Left forelimb (tissue), 1 donor: Measurements from ENCODE around the gene LTBP4.
"Not testable (repeated sequence)": the region's sequence is repeated elsewhere in the genome, so short reads cannot be mapped to it uniquely, and the experiment has no call there.

Experiments used
- DNase-seq: peaks from one replicate; pipeline ENCODE4 v3.0.0-alpha.2; 2018; ENCODE audit warnings: low spot score

The LTBP4 gene

GRCh38 chr19:40629346-40629745 lies 28.2 kb downstream of the LTBP4 start:
- no peak for DNase-seq

DNA sequence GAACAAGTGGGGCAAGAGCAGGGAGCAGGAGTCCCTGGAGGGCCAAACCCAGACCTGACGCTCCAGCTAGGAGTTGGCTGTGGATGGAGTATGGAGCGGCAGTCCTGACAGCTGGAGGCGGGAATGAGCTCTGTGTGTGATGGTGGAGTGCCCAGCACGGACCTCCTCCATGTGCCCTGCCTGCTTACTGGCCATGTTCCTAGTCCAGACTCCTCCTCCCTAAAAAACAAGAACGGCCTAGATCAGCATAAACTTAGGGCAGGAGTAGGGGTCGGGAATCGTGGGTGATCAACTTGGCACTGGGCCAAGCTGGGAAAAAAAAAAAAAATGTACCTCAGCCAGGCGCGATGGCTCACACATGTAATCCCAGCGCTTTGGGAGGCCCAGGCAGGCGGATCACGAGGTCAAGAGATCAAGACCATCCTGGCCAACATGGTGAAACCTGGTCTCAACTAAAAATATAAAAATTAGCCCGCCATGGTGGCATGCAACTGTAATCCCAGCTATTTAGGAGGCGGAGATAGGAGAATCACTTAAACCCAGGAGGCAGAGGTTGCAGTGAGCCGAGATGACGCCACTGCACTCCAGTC lies 29.5 kb downstream of the LTBP4 start:
- no peak for DNase-seq

DNA sequence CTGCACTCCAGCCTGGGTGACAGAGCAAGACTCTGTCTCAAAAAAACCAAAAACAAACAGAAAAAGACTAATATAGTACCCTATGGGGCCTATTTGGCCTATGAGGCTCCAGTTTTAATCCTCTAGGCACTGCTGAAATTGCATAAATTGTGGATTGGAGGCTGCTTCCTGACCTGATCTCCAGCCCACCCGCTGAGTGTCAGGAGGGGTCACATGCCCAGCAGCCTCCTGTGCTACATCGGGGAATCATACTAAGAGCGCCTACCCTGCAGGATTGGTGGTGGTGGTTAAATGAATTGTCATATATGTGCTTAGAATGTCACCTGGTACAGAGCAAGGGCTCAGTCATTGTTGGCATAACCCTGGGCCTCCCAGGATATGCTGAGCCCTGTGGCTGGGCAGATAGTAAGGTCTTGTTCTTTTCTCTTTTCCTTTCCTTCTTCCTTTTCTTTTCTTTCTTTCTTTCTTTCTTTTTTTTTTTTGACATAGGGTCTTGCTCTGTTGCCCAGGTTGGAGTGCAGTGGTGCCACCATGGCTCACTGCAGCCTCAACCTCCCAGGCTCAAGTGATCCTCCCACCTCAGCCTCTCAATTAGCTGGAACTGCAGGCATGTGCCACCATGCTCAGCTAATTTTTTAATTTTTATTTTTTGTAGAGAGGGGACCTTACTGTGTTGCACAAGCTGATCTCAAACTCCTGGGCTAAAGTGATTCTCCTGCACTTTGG lies 31.3 kb downstream of the LTBP4 start:
- no peak for DNase-seq

DNA sequence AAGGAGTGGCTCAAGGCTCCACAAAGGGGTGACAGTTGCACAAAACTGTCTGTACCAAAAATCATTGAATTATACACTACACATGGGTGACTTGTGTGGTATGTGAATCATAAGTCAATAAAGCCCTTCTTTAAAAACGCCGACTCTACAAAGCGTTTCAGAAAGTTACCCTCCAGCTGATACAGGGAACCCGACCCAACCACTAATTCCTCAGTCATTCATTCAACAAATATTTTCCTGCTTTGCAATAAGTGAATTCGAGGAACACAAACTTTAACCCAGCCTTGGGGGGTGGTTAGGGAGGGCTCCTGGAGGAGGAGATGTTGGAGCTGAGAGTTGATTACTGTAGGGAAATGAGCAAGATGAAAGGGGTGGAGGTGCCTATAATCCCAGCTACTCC lies 32.0 kb downstream of the LTBP4 start:
- DNase-seq = no peak

DNA sequence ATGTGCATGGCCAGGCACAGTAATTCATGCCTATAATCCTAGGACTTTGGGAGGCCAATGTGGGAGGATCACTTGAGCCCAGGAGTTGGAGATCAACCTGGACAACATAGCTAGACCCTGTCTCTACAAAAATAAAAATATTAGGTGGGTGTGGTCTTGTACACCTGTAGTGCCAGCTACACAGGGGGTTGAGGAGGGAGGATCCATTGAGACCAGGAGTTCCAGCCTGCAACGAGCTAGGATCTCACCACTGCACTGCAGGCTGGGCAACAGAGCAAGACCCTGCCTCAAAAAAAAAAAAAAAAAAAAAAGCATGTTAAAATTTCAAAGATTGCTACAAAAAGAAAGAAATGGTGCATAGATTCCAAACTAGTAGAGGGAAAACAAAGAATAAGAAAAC lies 37.2 kb downstream of the LTBP4 start:
- no peak for DNase-seq

DNA sequence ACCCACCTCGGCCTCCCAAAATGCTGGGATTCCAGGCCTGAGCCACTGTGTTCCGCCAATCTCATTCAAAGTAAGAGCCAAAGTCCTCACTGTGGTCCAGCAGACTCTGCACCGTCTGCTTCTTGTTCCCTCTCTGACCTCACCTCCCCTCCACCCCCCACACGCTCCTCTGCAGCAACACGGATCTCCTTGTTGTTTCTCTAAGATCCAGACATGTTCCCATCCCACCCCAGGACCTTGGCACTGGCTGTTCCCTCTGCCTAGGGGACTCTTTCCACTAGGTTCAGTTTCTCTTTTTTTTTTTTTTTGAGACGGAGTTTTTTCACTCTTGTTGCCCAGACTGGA lies 38.4 kb downstream of the LTBP4 start:
- no peak for DNase-seq

DNA sequence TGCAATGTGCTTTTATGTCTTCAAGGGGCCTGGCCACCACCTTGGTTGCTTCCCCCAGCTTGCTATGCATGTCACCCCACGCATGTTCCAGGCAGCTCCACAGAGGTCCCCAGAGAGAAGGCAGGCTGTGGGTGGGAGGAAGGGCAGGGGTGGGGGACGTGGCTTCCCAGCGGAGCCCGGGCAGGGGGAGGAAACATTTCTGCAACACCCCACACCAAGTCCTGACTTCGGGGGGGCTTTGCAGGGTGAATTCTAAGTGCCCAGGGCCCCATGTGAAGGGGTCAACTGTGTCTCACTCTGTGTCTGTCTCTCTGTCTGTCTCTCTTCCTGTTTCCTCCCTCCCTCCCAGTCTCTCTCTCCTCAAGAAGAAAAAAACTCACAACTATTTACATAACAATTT lies 39.6 kb downstream of the LTBP4 start:
- DNase-seq = no peak

- peak; percentile 70 for DNase-seq
Measured at GRCh38 chr19:40641281-40641680, 40.1 kb downstream of the LTBP4 start.

GRCh38 chr19:40642051-40642706 lies 41.0 kb downstream of the LTBP4 start:
- DNase-seq = no peak

GRCh38 chr19:40642757-40643305 lies 41.7 kb downstream of the LTBP4 start:
- no peak for DNase-seq

GRCh38 chr19:40646743-40647254 lies 45.6 kb downstream of the LTBP4 start:
- DNase-seq = no peak

GRCh38 chr19:40649903-40650675 lies 48.9 kb downstream of the LTBP4 start:
- not testable (repeated sequence) for DNase-seq

- no peak for DNase-seq
Measured at GRCh38 chr19:40650749-40651305, 49.7 kb downstream of the LTBP4 start.

DNA sequence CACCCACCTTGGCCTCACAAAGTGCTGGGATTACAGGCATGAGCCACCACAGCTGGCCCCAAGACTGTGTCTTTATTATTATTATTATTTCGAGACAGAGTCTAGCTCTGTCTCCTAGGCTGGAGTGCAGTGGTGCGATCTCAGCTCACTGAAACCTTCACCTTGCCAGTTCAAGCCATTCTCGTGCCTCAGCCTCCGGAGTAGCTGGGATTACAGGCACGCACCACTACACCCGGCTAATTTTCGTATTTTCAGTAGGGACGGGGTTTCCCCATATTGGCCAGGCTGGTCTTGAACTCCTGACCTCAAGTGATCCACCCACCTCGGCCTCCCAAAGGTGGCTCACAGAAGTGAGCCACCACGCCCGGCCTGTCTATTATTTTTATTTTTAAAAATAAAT lies 51.1 kb downstream of the LTBP4 start:
- not testable (repeated sequence) for DNase-seq

DNA sequence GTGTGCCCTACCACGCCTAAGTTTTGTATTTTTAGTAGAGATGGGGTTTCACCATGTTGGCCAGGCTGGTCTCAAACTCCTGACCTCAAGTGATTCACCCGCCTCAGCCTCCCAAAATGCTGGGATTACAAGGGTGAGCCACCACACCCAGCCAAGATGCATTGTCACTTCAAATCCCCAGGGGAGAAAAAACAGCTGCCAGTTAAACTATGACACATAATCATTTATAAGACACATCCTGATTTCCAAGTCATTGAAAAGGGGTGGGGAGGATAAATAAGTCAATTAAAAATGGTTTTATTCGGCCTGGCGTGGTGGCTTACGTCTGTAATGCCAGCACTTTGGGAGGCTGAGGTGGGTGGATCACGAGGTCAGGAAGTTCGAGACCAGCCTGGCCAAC lies 54.5 kb downstream of the LTBP4 start:
- DNase-seq = not testable (repeated sequence)

- no peak for DNase-seq
Measured at GRCh38 chr19:40658031-40658430, 56.9 kb downstream of the LTBP4 start.

GRCh38 chr19:40659116-40659515 lies 57.9 kb downstream of the LTBP4 start:
- DNase-seq = no peak

DNA sequence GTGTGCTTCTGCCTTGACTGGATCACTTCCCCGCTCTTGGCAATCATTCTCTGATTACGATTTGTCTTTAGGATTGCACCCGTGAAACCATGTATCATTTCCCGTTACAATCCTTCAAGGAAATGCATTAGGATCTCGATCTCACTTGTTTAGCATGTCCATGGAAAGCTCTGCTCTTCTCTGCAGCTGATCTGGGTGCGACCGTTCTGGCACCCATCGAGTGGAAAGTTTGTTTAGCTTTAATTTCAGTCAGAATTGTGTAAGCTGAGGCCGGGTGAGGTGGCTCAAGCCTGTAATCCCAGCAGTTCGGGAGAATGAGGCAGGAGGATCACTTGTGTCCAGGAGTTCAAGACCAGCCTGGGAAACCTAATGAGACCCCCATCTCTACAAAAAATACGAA lies 58.4 kb downstream of the LTBP4 start:
- DNase-seq = no peak

- no peak for DNase-seq
Measured at GRCh38 chr19:40661616-40662015, 60.4 kb downstream of the LTBP4 start.

DNA sequence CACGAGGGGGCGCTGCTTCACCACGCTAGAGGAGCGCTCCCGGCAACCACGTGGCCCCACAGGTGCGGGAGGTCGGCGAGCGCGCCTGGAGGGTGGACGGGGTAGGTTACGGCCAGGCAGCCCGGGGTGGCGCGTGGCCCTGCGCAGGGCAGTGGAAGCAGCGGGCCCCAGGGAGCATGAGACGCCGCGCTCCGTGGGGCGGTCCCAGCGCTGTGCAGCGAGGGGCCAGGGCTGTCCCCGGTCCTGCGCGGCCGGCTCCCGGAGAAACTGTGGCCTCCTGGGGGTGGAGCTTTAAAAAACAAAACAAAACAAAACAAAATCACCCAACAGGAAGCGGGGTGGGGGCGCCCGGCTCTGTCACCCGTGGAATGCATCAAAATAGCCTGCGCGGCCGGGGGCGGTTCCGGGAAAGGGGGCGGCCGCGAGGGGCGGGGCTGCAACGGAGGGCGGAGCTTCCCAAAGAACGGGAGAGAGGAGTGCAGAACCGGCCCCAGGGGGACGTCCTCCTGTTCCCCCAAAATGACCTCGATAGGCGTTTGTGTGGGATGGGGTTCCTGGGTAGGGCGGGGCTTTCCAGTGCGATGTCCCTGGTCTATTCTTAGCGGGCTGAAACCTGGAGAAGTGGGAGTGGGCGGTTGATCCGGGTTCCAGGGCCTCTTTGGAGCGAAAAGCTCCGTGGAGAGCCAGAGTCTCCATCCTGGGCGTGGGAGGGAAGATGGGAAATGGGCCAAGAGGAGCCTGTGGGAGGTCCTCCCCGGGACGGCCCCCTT lies 61.9 kb downstream of the LTBP4 start:
- peak; percentile 94 for DNase-seq
